Chondrocyte (in vitro differentiated cells): ENCODE data around the gene NCBP2. TPM values are rescaled to one million over a fixed set of nuclear protein-coding genes. Genes with fewer than 3 reads are reported as not detected.

ENCODE experiments used
- DNase-seq: peaks from one replicate; pipeline ENCODE4 v3.0.0; 2021; ENCODE audit warnings: mixed read lengths, low spot score
- H3K27ac Mint-ChIP-seq: one replicate; pipeline ENCODE4 v1.8.0; 2021; ENCODE audit warnings: mild to moderate bottlenecking, moderate library complexity, mixed read lengths; ENCODE audit not compliant: unreplicated experiment
- H3K27me3 Mint-ChIP-seq: 2 replicates; pipeline ENCODE4 v1.8.0; 2021; ENCODE audit warnings: low read depth, mixed read lengths
- H3K36me3 Mint-ChIP-seq: 2 replicates; pipeline ENCODE4 v1.8.0; 2021; ENCODE audit warnings: low read depth, mixed read lengths
- H3K4me1 Mint-ChIP-seq: 2 replicates; pipeline ENCODE4 v1.8.0; 2021; ENCODE audit warnings: low read depth, mild to moderate bottlenecking, mixed read lengths
- H3K4me3 Mint-ChIP-seq: one replicate; pipeline ENCODE4 v1.8.0; 2021; ENCODE audit warnings: mild to moderate bottlenecking, moderate library complexity, mixed read lengths; ENCODE audit not compliant: unreplicated experiment
- H3K9me3 Mint-ChIP-seq: 2 replicates; pipeline ENCODE4 v1.8.0; 2021; ENCODE audit warnings: low read depth, mixed read lengths
- total RNA-seq: library from RNA; stranded (reverse); gene quantifications from 3 replicates; pipeline ENCODE4 v1.2.1, GENCODE V29; 2021
- TF ChIP-seq, protein P1 (sequence below): fragments of 200-600 bp; sonication (generic); IDR thresholded peaks from 2 replicates; pipeline ENCODE4 v1.5.0; 2021; ENCODE audit warnings: antibody characterized with exemption, mild to moderate bottlenecking, moderate library complexity

The NCBP2 gene
- total RNA-seq, 1 donor from 2014 or later: 61.5 TPM

DNA sequence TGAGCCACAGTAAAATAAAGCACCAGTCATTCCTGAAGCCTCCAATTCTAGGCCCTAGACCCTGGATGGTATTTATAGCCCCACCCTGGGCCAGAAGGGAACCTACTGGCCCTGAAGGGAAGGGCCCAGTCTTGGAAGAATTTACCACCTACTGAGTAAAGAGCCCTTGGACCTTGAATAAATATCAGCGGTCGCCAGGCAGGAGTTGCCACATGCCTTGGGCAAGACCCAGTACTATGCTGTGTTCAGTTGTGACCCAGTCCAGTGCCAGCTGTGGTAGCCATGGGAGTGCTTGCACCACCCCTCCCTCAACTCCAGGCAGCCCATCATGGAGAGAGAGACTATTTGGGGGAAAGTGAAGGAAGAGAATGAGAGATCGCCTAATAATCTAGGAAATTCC, 27.0 kb downstream of the NCBP2 start:
- Mint-ChIP-seq H3K9me3 (peaks cover 4% of the 10 kb centered on the region), H3K27ac (no peak overlapping the region), H3K4me1 (no peaks in the 10 kb centered on the region)

DNA sequence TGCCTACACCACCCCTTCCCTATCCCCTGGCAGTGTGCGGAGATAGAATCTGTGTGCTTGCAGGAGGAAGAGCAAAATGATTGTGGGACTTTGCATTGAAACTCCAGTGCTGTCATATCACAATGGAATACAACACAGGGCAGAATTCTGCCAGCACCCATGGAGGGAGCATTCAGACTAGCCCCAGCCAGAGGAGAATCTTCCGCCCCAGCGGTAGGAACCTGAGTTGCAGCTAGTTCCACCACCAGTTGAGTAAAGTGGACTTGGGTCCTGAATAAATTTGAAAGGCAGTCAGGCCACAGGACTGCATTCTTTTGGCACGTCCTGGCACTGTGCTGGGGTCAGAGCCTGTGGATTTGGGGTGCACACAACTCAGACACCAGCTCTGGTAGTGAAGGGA, 27.5 kb downstream of the NCBP2 start:
- Mint-ChIP-seq H3K27me3 (no peaks in the 10 kb centered on the region), H3K27ac (no peak overlapping the region), H3K9me3 (peaks cover 4% of the 10 kb centered on the region), H3K4me1 (no peaks in the 10 kb centered on the region), H3K4me3 (no peak overlapping the region), H3K36me3 (peaks cover 23% of the 10 kb centered on the region)
- TF ChIP-seq, protein P1, sequence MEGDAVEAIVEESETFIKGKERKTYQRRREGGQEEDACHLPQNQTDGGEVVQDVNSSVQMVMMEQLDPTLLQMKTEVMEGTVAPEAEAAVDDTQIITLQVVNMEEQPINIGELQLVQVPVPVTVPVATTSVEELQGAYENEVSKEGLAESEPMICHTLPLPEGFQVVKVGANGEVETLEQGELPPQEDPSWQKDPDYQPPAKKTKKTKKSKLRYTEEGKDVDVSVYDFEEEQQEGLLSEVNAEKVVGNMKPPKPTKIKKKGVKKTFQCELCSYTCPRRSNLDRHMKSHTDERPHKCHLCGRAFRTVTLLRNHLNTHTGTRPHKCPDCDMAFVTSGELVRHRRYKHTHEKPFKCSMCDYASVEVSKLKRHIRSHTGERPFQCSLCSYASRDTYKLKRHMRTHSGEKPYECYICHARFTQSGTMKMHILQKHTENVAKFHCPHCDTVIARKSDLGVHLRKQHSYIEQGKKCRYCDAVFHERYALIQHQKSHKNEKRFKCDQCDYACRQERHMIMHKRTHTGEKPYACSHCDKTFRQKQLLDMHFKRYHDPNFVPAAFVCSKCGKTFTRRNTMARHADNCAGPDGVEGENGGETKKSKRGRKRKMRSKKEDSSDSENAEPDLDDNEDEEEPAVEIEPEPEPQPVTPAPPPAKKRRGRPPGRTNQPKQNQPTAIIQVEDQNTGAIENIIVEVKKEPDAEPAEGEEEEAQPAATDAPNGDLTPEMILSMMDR: no peak
- DNase-seq: no peak

More for the DNA sequence above, 27.0 kb downstream of the NCBP2 start:
- H3K36me3 Mint-ChIP-seq: peaks cover 23% of the 10 kb centered on the region
- no peak overlapping the region for H3K4me3 Mint-ChIP-seq
- TF ChIP-seq, protein P1: no peak
- no peaks in the 10 kb centered on the region for H3K27me3 Mint-ChIP-seq
- no peak for DNase-seq

DNA sequence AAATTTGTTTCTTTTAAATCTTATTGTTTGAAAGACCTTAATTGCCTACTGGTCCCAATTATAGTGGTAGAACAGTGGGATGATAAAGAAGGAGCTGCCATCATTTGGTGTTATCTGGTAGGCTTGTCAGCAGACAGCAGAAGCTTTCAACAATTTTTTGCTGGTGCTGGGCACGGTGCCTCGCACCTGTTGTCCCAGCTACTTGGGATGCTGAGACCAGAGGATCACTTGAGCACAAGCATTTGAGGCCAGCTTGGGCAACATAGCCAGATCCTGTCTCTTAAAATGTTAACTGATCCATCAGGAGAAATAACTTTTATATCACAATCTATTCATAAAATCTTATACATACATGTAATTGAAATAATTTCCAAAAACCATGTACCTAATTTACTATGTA, 38.6 kb downstream of the NCBP2 start:
- no peak overlapping the region for H3K4me3 Mint-ChIP-seq
- no peaks in the 10 kb centered on the region for H3K27me3 Mint-ChIP-seq
- DNase-seq: no peak
- H3K36me3 Mint-ChIP-seq: peaks cover 42% of the 10 kb centered on the region
- no peaks in the 10 kb centered on the region for H3K4me1 Mint-ChIP-seq
- H3K9me3 Mint-ChIP-seq: no peaks in the 10 kb centered on the region
- H3K27ac Mint-ChIP-seq: no peak overlapping the region
- TF ChIP-seq, protein P1: no peak

DNA sequence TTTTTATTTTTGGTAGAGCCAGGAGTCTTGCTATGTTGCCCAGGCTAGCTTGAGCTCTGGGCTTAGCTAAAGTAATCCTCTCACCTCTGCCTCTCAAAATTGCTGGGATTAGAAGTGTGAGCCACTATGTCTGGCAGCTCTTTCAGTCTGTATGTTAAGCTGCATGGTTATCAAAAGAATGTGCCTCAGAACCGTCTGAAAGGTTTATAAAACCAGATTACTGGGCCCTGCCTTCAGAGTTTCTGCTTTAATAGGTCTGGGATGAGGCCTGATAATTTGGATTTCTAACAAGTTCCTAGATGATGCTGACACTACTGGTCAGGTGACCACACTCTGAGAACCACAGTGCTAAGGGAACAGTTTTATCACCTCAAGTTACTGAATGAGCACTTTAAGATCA, 40.0 kb downstream of the NCBP2 start:
- peaks cover 35% of the 10 kb centered on the region for H3K36me3 Mint-ChIP-seq
- no peak overlapping the region for H3K4me3 Mint-ChIP-seq
- H3K27ac Mint-ChIP-seq: no peak overlapping the region
- H3K4me1 Mint-ChIP-seq: no peaks in the 10 kb centered on the region
- H3K9me3 Mint-ChIP-seq: no peaks in the 10 kb centered on the region
- DNase-seq: no peak
- no peaks in the 10 kb centered on the region for H3K27me3 Mint-ChIP-seq
- TF ChIP-seq, protein P1: no peak

DNA sequence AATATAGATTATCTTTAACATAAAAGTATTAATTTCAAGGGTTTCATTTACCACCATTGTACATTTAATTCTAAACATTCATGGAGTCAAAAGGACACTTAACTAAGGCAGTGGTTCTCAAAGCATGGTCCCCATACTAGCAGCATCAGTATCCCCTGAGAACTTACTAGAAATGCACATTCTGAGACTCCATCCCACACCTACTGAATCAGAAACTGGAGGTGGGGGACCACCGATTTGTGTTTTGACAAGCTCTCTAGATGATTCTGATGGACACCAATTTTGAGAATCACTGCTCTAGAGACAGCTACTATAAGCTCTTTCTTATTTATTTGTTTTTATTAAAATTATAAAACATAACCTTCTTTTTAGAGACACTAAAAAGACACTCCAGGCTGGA, 40.6 kb downstream of the NCBP2 start:
- Mint-ChIP-seq H3K4me3 (no peak overlapping the region), H3K9me3 (no peaks in the 10 kb centered on the region), H3K27me3 (no peaks in the 10 kb centered on the region), H3K27ac (no peak overlapping the region), H3K36me3 (peaks cover 32% of the 10 kb centered on the region), H3K4me1 (no peaks in the 10 kb centered on the region)
- no peak for DNase-seq
- TF ChIP-seq, protein P1: no peak
